BLaER1 (cell line): ENCODE results near the gene PPM1A.

Experiments used
- H3K27ac ChIP-seq: shearing (Covaris generic); formaldehyde crosslinking; 2 replicates; pipeline ENCODE4 v1.8.1; 2022
- H3K27me3 ChIP-seq: shearing (Covaris generic); formaldehyde crosslinking; 2 replicates; pipeline ENCODE4 v1.8.1; 2022
- H3K36me3 ChIP-seq: shearing (Covaris generic); formaldehyde crosslinking; 2 replicates; pipeline ENCODE4 v1.8.1; 2022
- H3K4me1 ChIP-seq: shearing (Covaris generic); formaldehyde crosslinking; 2 replicates; pipeline ENCODE4 v1.8.1; 2022
- H3K4me2 ChIP-seq: shearing (Covaris generic); formaldehyde crosslinking; 2 replicates; pipeline ENCODE4 v1.8.1; 2022
- H3K4me3 ChIP-seq: shearing (Covaris generic); formaldehyde crosslinking; 2 replicates; pipeline ENCODE4 v1.8.1; 2022
- H3K9ac ChIP-seq: shearing (Covaris generic); formaldehyde crosslinking; 2 replicates; pipeline ENCODE4 v1.8.1; 2022
- H3K9me3 ChIP-seq: shearing (Covaris generic); formaldehyde crosslinking; 2 replicates; pipeline ENCODE4 v1.8.1; 2022
- H4K20me1 ChIP-seq: shearing (Covaris generic); formaldehyde crosslinking; 2 replicates; pipeline ENCODE4 v1.8.1; 2022
- Cebpa-rat ChIP-seq: shearing (Covaris generic); IDR thresholded peaks from 2 replicates; pipeline ENCODE4 v1.8.1; 2022

PPM1A gene

DNA sequence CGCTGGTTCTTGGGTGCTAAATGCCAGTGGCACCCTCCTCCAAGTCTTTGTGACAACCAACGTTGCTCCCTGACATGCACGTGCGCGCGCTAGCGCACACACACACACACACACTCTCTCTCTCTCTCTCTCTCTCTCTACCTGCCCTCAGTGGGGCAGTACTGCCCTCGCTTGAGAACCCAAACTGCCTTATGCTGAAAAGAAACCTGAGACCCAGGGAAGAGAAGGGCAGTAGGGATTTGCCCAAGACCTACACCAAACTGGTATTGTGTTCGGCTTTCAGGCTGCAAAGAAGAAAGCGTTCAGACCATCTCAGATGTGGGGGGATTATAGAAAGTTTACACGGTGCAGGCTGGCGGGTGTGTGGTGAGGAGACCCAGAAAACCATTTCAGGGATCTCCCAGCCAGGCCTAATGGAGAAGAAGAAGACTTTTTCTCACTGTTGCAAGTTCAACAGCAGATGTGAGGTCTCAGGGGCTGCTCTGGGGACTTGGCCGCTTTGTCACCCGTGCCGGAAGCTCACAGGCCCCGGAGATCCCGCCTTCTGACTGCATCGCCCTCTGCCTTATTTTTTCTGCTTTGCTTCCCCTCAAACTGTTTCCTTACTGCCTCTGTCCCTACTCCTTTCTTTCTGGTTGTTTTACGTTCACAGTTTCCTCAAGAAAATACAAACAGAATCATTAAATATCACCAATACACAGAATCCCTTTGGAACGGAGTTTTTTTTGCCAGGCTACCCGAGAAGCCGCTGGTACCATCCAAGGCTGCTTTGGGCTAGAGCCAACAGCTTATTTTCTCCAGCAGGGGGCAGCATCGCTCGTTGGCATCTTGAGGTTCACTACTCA, 82.4 kb downstream of the PPM1A start:
- TF ChIP-seq Cebpa-rat, result no peak
- Histone ChIP-seq H3K36me3 (no peaks in the 10 kb centered on the region), H3K27ac (peak overlapping the region; percentile 65), H3K4me3 (peak overlapping the region; percentile 52), H3K4me2 (peak overlapping the region; percentile 86), H3K4me1 (peaks cover 38% of the 10 kb centered on the region), H4K20me1 (no peaks in the 10 kb centered on the region), H3K9me3 (no peaks in the 10 kb centered on the region), H3K27me3 (peaks cover 14% of the 10 kb centered on the region), H3K9ac (peak overlapping the region; percentile 64)

DNA sequence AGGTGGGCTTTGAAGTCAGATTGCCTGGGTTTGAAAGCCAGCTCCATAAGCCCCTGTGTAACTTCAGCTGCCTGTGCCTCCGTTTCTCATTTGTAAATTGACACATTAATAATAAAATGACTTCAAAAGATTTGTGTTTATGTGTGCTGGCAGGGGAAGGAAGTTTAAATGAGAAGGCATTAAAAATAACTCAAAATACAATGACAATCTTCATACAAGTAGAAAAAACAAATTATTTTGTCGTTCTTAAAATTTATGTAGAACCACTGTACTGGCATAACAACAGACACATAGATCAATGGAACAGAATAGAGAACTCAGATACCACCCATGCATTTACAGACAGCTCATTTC, 83.0 kb downstream of the PPM1A start:
- no peaks in the 10 kb centered on the region for H3K9me3 ChIP-seq
- peaks cover 37% of the 10 kb centered on the region for H3K4me1 ChIP-seq
- no peaks in the 10 kb centered on the region for H3K36me3 ChIP-seq
- TF ChIP-seq Cebpa-rat, result no peak
- H3K4me2 ChIP-seq, result peak overlapping the region; percentile 86
- H3K9ac ChIP-seq, result no peak overlapping the region
- H4K20me1 ChIP-seq, result no peaks in the 10 kb centered on the region
- H3K27ac ChIP-seq, result no peak overlapping the region
- peaks cover 14% of the 10 kb centered on the region for H3K27me3 ChIP-seq
- peak overlapping the region; percentile 52; the same call in 1 of the 2 replicates for H3K4me3 ChIP-seq

- Histone ChIP-seq H3K4me1 (peaks cover 28% of the 10 kb centered on the region), H3K9ac (no peak overlapping the region), H3K36me3 (no peaks in the 10 kb centered on the region), H3K27ac (no peak overlapping the region), H3K4me3 (no peak overlapping the region), H4K20me1 (no peaks in the 10 kb centered on the region), H3K27me3 (peaks cover 10% of the 10 kb centered on the region), H3K4me2 (no peak overlapping the region), H3K9me3 (no peaks in the 10 kb centered on the region)
- TF ChIP-seq Cebpa-rat, result no peak
Observed at GRCh38 chr14:60332869-60333268, 83.8 kb downstream of the PPM1A start.

DNA sequence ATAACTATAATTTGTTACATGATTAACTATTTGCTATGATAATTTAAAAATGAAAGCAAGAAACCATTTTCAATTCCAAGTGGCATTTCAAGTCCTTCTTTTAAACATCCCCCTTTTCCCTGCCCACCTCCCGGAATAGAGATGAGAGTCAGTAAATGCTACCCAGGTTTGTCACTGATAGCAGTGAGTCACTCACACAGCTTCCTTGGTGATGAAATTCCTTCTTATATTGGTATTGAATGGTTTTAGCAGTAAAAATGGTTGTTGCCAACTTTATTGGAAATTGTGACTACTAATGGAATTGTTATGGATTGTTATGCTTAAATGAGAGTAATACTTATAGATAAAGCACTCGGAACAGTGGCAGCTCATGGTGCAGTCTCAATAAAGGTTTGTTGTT, 90.5 kb downstream of the PPM1A start:
- no peak overlapping the region for H3K27ac ChIP-seq
- no peaks in the 10 kb centered on the region for H4K20me1 ChIP-seq
- H3K4me1 ChIP-seq, result no peaks in the 10 kb centered on the region
- no peaks in the 10 kb centered on the region; the same call in 1 of the 2 replicates for H3K9me3 ChIP-seq
- no peak overlapping the region for H3K9ac ChIP-seq
- H3K4me3 ChIP-seq, result no peak overlapping the region
- H3K27me3 ChIP-seq, result no peaks in the 10 kb centered on the region
- H3K36me3 ChIP-seq, result no peaks in the 10 kb centered on the region
- no peak overlapping the region for H3K4me2 ChIP-seq
- no peak for TF ChIP-seq Cebpa-rat

DNA sequence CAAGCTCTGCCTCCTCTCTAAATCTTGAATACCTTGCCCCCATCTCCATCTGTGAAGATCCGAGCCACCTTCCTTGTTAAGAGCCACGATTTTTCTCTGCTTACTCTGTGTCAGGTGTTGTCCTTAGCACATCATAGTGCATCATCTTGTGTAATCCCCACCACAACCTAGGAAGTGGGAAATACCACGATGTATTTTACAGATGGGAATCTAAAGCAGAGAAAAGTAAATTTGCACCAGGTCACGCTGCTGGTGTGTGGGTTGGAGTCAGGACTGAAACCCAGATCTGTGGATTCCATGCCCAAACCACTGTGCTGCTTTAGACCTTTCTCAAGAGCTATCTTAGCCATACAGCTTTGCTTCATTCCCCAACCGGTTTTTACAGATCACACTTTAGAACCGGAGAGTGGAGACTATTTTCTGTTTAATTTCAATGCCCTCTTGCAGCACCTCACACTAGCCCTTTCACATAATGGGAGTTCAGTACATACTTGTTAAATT, 94.6 kb downstream of the PPM1A start:
- Histone ChIP-seq H3K36me3 (no peaks in the 10 kb centered on the region), H4K20me1 (no peaks in the 10 kb centered on the region)
- no peak for TF ChIP-seq Cebpa-rat

GRCh38 chr14:60344751-60345150, 95.7 kb downstream of the PPM1A start:
- Histone ChIP-seq H3K4me1 (peaks cover 3% of the 10 kb centered on the region; the same call in 1 of the 2 replicates), H3K27me3 (no peaks in the 10 kb centered on the region), H3K27ac (no peak overlapping the region), H3K9me3 (no peaks in the 10 kb centered on the region; the same call in 1 of the 2 replicates), H4K20me1 (no peaks in the 10 kb centered on the region), H3K9ac (no peak overlapping the region), H3K4me3 (no peak overlapping the region), H3K36me3 (no peaks in the 10 kb centered on the region), H3K4me2 (no peak overlapping the region)
- no peak for TF ChIP-seq Cebpa-rat

More for the DNA sequence above, 94.6 kb downstream of the PPM1A start:
- H3K9me3 ChIP-seq, result no peaks in the 10 kb centered on the region; the same call in 1 of the 2 replicates
- H3K4me1 ChIP-seq, result peaks cover 3% of the 10 kb centered on the region; the same call in 1 of the 2 replicates
- H3K4me3 ChIP-seq, result no peak overlapping the region
- H3K27ac ChIP-seq, result no peak overlapping the region
- H3K4me2 ChIP-seq, result no peak overlapping the region
- no peak overlapping the region for H3K9ac ChIP-seq
- no peaks in the 10 kb centered on the region for H3K27me3 ChIP-seq

DNA sequence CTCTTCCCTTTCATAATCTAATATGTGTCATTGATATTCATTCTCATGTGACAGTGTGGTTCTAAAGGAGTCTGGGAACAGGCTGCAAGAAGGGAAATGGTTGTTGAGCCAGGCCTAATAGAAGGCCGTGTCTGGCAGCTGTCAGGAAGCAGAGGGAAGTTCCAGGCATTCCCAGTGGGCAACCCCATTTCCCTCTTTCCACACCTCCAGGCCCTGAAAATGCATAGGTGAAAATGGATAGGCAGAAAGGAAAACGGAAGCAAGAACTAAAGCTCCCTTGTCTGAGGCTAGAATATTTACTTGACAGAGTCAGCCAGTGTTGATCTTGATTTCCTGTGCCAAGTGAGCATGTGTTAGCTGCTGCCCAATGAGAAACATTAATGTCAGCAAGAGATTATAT, 97.7 kb downstream of the PPM1A start:
- no peaks in the 10 kb centered on the region; the same call in 1 of the 2 replicates for H3K9me3 ChIP-seq
- no peak overlapping the region for H3K4me3 ChIP-seq
- peaks cover 3% of the 10 kb centered on the region; the same call in 1 of the 2 replicates for H3K4me1 ChIP-seq
- H3K9ac ChIP-seq, result no peak overlapping the region
- H3K27me3 ChIP-seq, result no peaks in the 10 kb centered on the region
- no peak overlapping the region for H3K27ac ChIP-seq
- no peaks in the 10 kb centered on the region for H4K20me1 ChIP-seq
- TF ChIP-seq Cebpa-rat, result no peak
- no peaks in the 10 kb centered on the region for H3K36me3 ChIP-seq
- no peak overlapping the region; the same call in 1 of the 2 replicates for H3K4me2 ChIP-seq

DNA sequence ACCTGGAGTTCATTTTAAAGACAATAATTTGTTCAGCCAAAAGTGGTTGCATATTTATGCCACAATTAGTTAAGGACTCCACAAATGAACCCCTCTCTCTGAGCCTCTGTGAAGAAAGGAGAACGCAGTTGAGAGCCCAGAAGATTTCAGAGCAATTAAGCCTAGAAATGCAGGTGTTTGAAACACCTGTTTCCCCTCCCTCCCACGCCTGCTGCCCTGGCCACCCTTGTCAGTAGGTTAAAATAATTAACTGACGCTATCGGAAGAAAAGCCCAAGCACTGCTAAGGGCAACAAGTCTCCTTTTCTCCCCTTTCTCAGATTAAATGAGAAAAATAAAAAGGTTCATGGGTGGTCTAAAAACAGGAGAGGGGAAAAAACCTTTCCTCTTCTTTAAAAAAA, 99.2 kb downstream of the PPM1A start:
- TF ChIP-seq Cebpa-rat, result no peak
- Histone ChIP-seq H3K27ac (no peak overlapping the region), H3K4me1 (peaks cover 3% of the 10 kb centered on the region; the same call in 1 of the 2 replicates), H3K4me3 (no peak overlapping the region), H3K9me3 (no peaks in the 10 kb centered on the region), H3K27me3 (no peaks in the 10 kb centered on the region), H3K9ac (no peak overlapping the region), H3K36me3 (no peaks in the 10 kb centered on the region), H4K20me1 (no peaks in the 10 kb centered on the region), H3K4me2 (no peak overlapping the region)
